Measurements from ENCODE around the gene AVL9. TPM values are rescaled to one million over a fixed set of nuclear protein-coding genes. Genes with fewer than 3 reads are reported as not detected.
"Not testable (repeated sequence)": the region's sequence is repeated elsewhere in the genome, so short reads cannot be mapped to it uniquely, and the experiment has no call there.

Gene AVL9
- total RNA-seq, 1 experiment from 2014 or later = 86.6 TPM

- Mint-ChIP-seq H3K27ac (ENCODE audit: unreplicated experiment) (no peak overlapping the region), H3K9me3 (ENCODE audit: low read depth, unreplicated experiment) (no peaks in the 10 kb centered on the region), H3K36me3 (ENCODE audit: insufficient read depth, unreplicated experiment) (no peaks in the 10 kb centered on the region), H3K4me1 (ENCODE audit: low read depth, unreplicated experiment) (no peaks in the 10 kb centered on the region), H3K27me3 (ENCODE audit: unreplicated experiment) (peaks cover 31% of the 10 kb centered on the region), H3K4me3 (ENCODE audit: low read depth, unreplicated experiment) (no peak overlapping the region)
- no TSS peak for BruUV-seq (replicated peaks)
- CTCF ChIA-PET = no interaction called here
- intact Hi-C loops (cut with micrococcal nuclease; ENCODE audit: unreplicated experiment) = loop anchor here (10.0 kb wide), 1 partner anchor 225 kb away; no protein-coding TSS in a partner anchor
- DNase-seq = no peak
- no peak for TF ChIP-seq CTCF (IDR thresholded peaks at IDR 0.05; ENCODE audit: unreplicated experiment)
These were observed 35.5 kb upstream of the AVL9 start for GRCh38 chr7:32459788-32460187.

DNA sequence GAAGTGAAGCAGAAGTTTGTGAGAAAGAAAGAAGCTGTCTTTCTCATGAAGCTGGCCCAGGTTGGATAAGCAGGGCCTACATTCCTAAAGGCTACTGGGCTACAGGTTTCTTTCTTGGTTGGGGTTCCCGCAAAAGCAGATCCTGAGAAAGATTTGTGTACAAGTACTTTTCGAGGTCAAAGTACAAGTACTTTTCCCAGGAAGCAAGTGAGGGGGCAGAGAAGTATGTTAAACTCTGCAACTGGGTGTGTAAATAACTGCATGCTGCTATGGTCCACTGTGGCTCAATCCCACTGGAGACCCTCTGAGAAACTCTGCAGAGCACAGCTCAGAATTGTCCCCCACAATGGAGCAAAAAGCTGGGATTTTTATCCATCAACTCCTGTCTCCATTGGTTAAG lies 33.8 kb upstream of the AVL9 start:
- no peaks in the 10 kb centered on the region for H3K4me1 Mint-ChIP-seq (ENCODE audit: low read depth, unreplicated experiment)
- TF ChIP-seq CTCF (IDR thresholded peaks at IDR 0.05; ENCODE audit: unreplicated experiment) = no peak
- peaks cover 29% of the 10 kb centered on the region for H3K27me3 Mint-ChIP-seq (ENCODE audit: unreplicated experiment)
- DNase-seq = no peak
- no peaks in the 10 kb centered on the region for H3K36me3 Mint-ChIP-seq (ENCODE audit: insufficient read depth, unreplicated experiment)
- H3K27ac Mint-ChIP-seq (ENCODE audit: unreplicated experiment) = no peak overlapping the region
- H3K9me3 Mint-ChIP-seq (ENCODE audit: low read depth, unreplicated experiment) = no peaks in the 10 kb centered on the region
- CTCF ChIA-PET = interaction anchor here (0.8 kb wide), 1 partner anchor 646 kb away, joined by 3 read pairs; no protein-coding TSS in a partner anchor
- H3K4me3 Mint-ChIP-seq (ENCODE audit: low read depth, unreplicated experiment) = no peak overlapping the region
- no TSS peak for BruUV-seq (replicated peaks)
- intact Hi-C loops (cut with micrococcal nuclease; ENCODE audit: unreplicated experiment) = no loop called here

DNA sequence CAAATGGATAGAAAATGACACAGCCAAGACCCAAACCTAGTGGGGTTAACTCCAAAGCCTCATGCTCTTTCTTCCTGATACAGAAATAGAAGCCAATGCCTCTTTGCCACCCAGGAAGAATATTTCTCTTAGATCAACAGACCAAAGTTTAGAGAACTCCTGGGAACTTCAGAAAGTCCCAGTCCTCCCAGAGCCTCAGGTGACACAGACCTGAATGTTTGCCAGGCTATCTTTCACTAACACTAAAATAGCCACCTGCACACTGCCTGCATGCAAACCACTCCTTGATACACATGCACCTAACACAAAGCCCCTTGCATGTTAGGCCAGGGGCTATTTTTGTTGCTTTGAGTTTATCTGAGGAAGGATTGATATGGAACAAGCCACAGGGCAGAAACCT lies 32.8 kb upstream of the AVL9 start:
- no peaks in the 10 kb centered on the region for H3K36me3 Mint-ChIP-seq (ENCODE audit: insufficient read depth, unreplicated experiment)
- H3K9me3 Mint-ChIP-seq (ENCODE audit: low read depth, unreplicated experiment) = no peaks in the 10 kb centered on the region
- TF ChIP-seq CTCF (IDR thresholded peaks at IDR 0.05; ENCODE audit: unreplicated experiment) = no peak
- no TSS peak for BruUV-seq (replicated peaks)
- H3K4me1 Mint-ChIP-seq (ENCODE audit: low read depth, unreplicated experiment) = no peaks in the 10 kb centered on the region
- DNase-seq = no peak
- intact Hi-C loops (cut with micrococcal nuclease; ENCODE audit: unreplicated experiment) = no loop called here
- CTCF ChIA-PET = interaction anchor here (0.8 kb wide), 1 partner anchor 647 kb away, joined by 3 read pairs; no protein-coding TSS in a partner anchor
- no peak overlapping the region for H3K4me3 Mint-ChIP-seq (ENCODE audit: low read depth, unreplicated experiment)
- peaks cover 19% of the 10 kb centered on the region for H3K27me3 Mint-ChIP-seq (ENCODE audit: unreplicated experiment)
- H3K27ac Mint-ChIP-seq (ENCODE audit: unreplicated experiment) = no peak overlapping the region

- DNase-seq = no peak
These were observed 32.3 kb upstream of the AVL9 start for GRCh38 chr7:32462977-32463376.

DNA sequence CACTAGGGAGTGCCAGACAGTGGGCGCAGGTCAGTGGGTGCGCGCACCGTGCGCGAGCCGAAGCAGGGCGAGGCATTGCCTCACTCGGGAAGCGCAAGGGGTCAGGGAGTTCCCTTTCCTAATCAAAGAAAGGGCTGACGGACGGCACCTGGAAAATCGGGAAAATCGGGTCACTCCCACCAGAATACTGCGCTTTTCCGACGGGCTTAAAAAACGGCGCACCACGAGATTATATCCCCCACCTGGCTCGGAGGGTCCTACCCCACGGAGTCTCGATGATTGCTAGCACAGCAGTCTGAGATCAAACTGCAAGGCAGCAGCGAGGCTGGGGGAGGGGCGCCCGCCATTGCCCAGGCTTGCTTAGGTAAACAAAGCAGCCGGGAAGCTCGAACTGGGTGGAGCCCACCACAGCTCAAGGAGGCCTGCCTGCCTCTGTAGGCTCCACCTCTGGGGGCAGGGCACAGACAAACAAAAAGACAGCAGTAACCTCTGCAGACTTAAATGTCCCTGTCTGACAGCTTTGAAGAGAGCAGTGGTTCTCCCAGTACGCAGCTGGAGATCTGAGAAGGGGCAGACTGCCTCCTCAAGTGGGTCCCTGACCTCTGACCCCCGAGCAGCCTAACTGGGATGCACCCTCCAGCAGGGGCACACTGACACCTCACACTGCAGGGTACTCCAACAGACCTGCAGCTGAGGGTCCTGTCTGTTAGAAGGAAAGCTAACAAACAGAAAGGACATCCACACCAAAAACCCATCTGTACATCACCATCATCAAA lies 30.5 kb upstream of the AVL9 start:
- H3K36me3 Mint-ChIP-seq (ENCODE audit: insufficient read depth, unreplicated experiment); H3K9me3 Mint-ChIP-seq (ENCODE audit: low read depth, unreplicated experiment); BruUV-seq (replicated peaks); DNase-seq; H3K4me1 Mint-ChIP-seq (ENCODE audit: low read depth, unreplicated experiment); H3K4me3 Mint-ChIP-seq (ENCODE audit: low read depth, unreplicated experiment); CTCF ChIA-PET; intact Hi-C loops (cut with micrococcal nuclease; ENCODE audit: unreplicated experiment); H3K27me3 Mint-ChIP-seq (ENCODE audit: unreplicated experiment); H3K27ac Mint-ChIP-seq (ENCODE audit: unreplicated experiment): not testable (repeated sequence)

More at GRCh38 chr7:32462977-32463376, 32.3 kb upstream of the AVL9 start:
- H3K27ac Mint-ChIP-seq (ENCODE audit: unreplicated experiment) = no peak overlapping the region
- intact Hi-C loops (cut with micrococcal nuclease; ENCODE audit: unreplicated experiment) = no loop called here
- no TSS peak for BruUV-seq (replicated peaks)
- peaks cover 14% of the 10 kb centered on the region for H3K27me3 Mint-ChIP-seq (ENCODE audit: unreplicated experiment)
- H3K4me3 Mint-ChIP-seq (ENCODE audit: low read depth, unreplicated experiment) = no peak overlapping the region
- no peaks in the 10 kb centered on the region for H3K36me3 Mint-ChIP-seq (ENCODE audit: insufficient read depth, unreplicated experiment)
- CTCF ChIA-PET = no interaction called here
- no peaks in the 10 kb centered on the region for H3K4me1 Mint-ChIP-seq (ENCODE audit: low read depth, unreplicated experiment)
- no peak for TF ChIP-seq CTCF (IDR thresholded peaks at IDR 0.05; ENCODE audit: unreplicated experiment)
- no peaks in the 10 kb centered on the region for H3K9me3 Mint-ChIP-seq (ENCODE audit: low read depth, unreplicated experiment)

DNA sequence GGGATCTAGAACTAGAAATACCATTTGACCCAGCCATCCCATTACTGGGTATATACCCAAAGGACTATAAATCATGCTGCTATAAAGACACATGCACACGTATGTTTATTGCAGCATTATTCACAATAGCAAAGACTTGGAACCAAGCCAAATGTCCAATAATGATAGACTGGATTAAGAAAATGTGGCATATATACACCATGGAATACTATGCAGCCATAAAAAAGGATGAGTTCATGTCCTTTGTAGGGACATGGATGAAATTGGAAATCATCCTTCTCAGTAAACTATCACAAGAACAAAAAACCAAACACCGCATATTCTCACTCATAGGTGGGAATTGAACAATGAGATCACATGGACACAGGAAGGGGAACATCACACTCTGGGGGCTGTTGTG lies 25.3 kb upstream of the AVL9 start:
- peaks cover 45% of the 10 kb centered on the region for H3K27me3 Mint-ChIP-seq (ENCODE audit: unreplicated experiment)
- intact Hi-C loops (cut with micrococcal nuclease; ENCODE audit: unreplicated experiment); H3K4me1 Mint-ChIP-seq (ENCODE audit: low read depth, unreplicated experiment); H3K4me3 Mint-ChIP-seq (ENCODE audit: low read depth, unreplicated experiment); DNase-seq; H3K9me3 Mint-ChIP-seq (ENCODE audit: low read depth, unreplicated experiment); CTCF ChIA-PET; H3K36me3 Mint-ChIP-seq (ENCODE audit: insufficient read depth, unreplicated experiment); BruUV-seq (replicated peaks); H3K27ac Mint-ChIP-seq (ENCODE audit: unreplicated experiment): not testable (repeated sequence)
